ENCODE measurements around the gene NUP205.

NUP205 gene

GRCh38 chr7:135602304-135602703 is 44.6 kb downstream of the NUP205 start:
- H3K4me3 ChIP-seq (ENCODE audit: low read depth, low read length), result no peak overlapping the region
- no peak for DNase-seq (ENCODE audit: low read depth, low spot score)
- no peak for TF ChIP-seq CTCF (IDR thresholded peaks at IDR 0.05; ENCODE audit: low read depth, low read length)
- in situ Hi-C loops (cut with HindIII; ENCODE audit: low sequenced_read_pairs), result no loop called here

GRCh38 chr7:135616136-135616535 is 58.4 kb downstream of the NUP205 start:
- no peak for DNase-seq (ENCODE audit: low read depth, low spot score)
- in situ Hi-C loops (cut with HindIII; ENCODE audit: low sequenced_read_pairs), result no loop called here

GRCh38 chr7:135617781-135618180 is 60.1 kb downstream of the NUP205 start:
- no peak for TF ChIP-seq CTCF (IDR thresholded peaks at IDR 0.05; ENCODE audit: low read depth, low read length)
- H3K4me3 ChIP-seq (ENCODE audit: low read depth, low read length), result no peak overlapping the region
- DNase-seq (ENCODE audit: low read depth, low spot score), result no peak
- in situ Hi-C loops (cut with HindIII; ENCODE audit: low sequenced_read_pairs), result no loop called here

More at GRCh38 chr7:135616136-135616535, 58.4 kb downstream of the NUP205 start:
- TF ChIP-seq CTCF (IDR thresholded peaks at IDR 0.05; ENCODE audit: low read depth, low read length), result no peak
- H3K4me3 ChIP-seq (ENCODE audit: low read depth, low read length), result no peak overlapping the region

GRCh38 chr7:135618510-135618909 is 60.8 kb downstream of the NUP205 start:
- no peak overlapping the region for H3K4me3 ChIP-seq (ENCODE audit: low read depth, low read length)
- no peak for TF ChIP-seq CTCF (IDR thresholded peaks at IDR 0.05; ENCODE audit: low read depth, low read length)
- DNase-seq (ENCODE audit: low read depth, low spot score), result no peak
- in situ Hi-C loops (cut with HindIII; ENCODE audit: low sequenced_read_pairs), result no loop called here

- H3K4me3 ChIP-seq (ENCODE audit: low read depth, low read length), result no peak overlapping the region
- in situ Hi-C loops (cut with HindIII; ENCODE audit: low sequenced_read_pairs), result no loop called here
- no peak for TF ChIP-seq CTCF (IDR thresholded peaks at IDR 0.05; ENCODE audit: low read depth, low read length)
- DNase-seq (ENCODE audit: low read depth, low spot score), result no peak
Measured at GRCh38 chr7:135620447-135620846, 62.7 kb downstream of the NUP205 start.

GRCh38 chr7:135620980-135621850 is 63.5 kb downstream of the NUP205 start:
- H3K4me3 ChIP-seq (ENCODE audit: low read depth, low read length), result no peak overlapping the region
- in situ Hi-C loops (cut with HindIII; ENCODE audit: low sequenced_read_pairs), result no loop called here
- peak; percentile 93 for DNase-seq (ENCODE audit: low read depth, low spot score)
- peak; percentile 79 for TF ChIP-seq CTCF (IDR thresholded peaks at IDR 0.05; ENCODE audit: low read depth, low read length)

Measured in astrocyte of the spinal cord (primary cell).